ENCODE measurements around the gene IFITM10.

DNA sequence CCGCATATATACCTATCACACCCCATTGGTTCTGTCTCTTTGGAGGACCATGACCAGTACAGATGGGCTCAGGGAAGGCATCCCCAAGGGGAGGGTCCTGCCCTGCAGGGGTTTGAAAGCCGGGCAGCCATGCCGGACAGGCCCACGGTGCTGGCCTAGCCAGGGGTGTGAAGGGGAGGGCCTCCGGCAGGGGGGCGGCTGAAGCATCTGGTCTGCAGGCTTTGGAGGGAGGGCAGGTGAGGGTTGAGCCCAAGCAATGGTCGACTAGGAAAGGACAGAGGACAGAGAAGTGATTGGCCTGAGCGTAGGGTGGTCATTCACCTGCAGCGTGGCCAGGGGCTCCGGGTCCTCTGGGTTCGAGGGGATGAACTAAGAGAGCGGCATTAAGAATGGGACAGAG, 24.5 kb upstream of the IFITM10 start:
- TF ChIP-seq, protein P1, sequence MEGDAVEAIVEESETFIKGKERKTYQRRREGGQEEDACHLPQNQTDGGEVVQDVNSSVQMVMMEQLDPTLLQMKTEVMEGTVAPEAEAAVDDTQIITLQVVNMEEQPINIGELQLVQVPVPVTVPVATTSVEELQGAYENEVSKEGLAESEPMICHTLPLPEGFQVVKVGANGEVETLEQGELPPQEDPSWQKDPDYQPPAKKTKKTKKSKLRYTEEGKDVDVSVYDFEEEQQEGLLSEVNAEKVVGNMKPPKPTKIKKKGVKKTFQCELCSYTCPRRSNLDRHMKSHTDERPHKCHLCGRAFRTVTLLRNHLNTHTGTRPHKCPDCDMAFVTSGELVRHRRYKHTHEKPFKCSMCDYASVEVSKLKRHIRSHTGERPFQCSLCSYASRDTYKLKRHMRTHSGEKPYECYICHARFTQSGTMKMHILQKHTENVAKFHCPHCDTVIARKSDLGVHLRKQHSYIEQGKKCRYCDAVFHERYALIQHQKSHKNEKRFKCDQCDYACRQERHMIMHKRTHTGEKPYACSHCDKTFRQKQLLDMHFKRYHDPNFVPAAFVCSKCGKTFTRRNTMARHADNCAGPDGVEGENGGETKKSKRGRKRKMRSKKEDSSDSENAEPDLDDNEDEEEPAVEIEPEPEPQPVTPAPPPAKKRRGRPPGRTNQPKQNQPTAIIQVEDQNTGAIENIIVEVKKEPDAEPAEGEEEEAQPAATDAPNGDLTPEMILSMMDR (conservative IDR thresholded peaks at IDR 0.05 in 1 of 2, IDR thresholded peaks at IDR 0.05 in 1 of 2; ENCODE audit: extremely low read depth in 1 of 2, insufficient read depth in 1 of 2, low read depth in 1 of 2, low read length in 2 of 2): no peak
- no peak for TF ChIP-seq EZH2 (IDR thresholded peaks at IDR 0.05; ENCODE audit: borderline replicate concordance, low read length)

Measured in mammary epithelial cell (primary cell).